IPS DF 6.9 (cell line): Measurements from ENCODE around the gene ITK.

ENCODE experiments used
- DNase-seq: peaks from one replicate; pipeline ENCODE4 v3.0.0-alpha.2; 2013; ENCODE audit warnings: low read depth, low spot score
- H3K27ac ChIP-seq: one replicate; pipeline ENCODE4 v1.5.1; 2013; ENCODE audit warnings: low read length, control low read depth
- H3K27me3 ChIP-seq: 2 replicates; pipeline ENCODE4 v1.6.1; 2013; ENCODE audit warnings: mild to moderate bottlenecking, low read length; ENCODE audit not compliant: control insufficient read depth, insufficient read depth
- H3K36me3 ChIP-seq: 2 replicates; pipeline ENCODE4 v1.6.1; 2013; ENCODE audit warnings: low read length; ENCODE audit not compliant: control insufficient read depth, insufficient read depth
- H3K4me1 ChIP-seq: 2 replicates; pipeline ENCODE4 v1.6.1; 2013; ENCODE audit warnings: low read length; ENCODE audit not compliant: control insufficient read depth, insufficient read depth
- H3K4me3 ChIP-seq: 2 replicates; pipeline ENCODE4 v1.5.1; 2013; ENCODE audit warnings: mild to moderate bottlenecking, low read length
- H3K9me3 ChIP-seq: 2 replicates; pipeline ENCODE4 v1.6.1; 2013; ENCODE audit warnings: low read length, inconsistent platforms; ENCODE audit not compliant: control insufficient read depth, insufficient read depth
- WGBS: extraction: QIAGEN DNeasy Blood & Tissue Kit; methylation state at CpG from one replicate; pipeline ENCODE4 v1.1.7; 2013; ENCODE audit warnings: mixed read lengths, missing lambda C conversion rate; ENCODE audit not compliant: insufficient read length, insufficient coverage; 5-methylcytosine and 5-hydroxymethylcytosine counted together

The ITK gene

GRCh38 chr5:157157293-157157891 lies 23.2 kb upstream of the ITK start:
- no CpG with 5 or more reads among the region's 1 CpG for WGBS
- H3K9me3 ChIP-seq = no peaks in the 10 kb centered on the region
- no peak overlapping the region for H3K27ac ChIP-seq
- H3K27me3 ChIP-seq = no peaks in the 10 kb centered on the region
- no peak overlapping the region for H3K4me3 ChIP-seq
- H3K4me1 ChIP-seq = no peaks in the 10 kb centered on the region
- no peaks in the 10 kb centered on the region for H3K36me3 ChIP-seq
- no peak for DNase-seq

DNA sequence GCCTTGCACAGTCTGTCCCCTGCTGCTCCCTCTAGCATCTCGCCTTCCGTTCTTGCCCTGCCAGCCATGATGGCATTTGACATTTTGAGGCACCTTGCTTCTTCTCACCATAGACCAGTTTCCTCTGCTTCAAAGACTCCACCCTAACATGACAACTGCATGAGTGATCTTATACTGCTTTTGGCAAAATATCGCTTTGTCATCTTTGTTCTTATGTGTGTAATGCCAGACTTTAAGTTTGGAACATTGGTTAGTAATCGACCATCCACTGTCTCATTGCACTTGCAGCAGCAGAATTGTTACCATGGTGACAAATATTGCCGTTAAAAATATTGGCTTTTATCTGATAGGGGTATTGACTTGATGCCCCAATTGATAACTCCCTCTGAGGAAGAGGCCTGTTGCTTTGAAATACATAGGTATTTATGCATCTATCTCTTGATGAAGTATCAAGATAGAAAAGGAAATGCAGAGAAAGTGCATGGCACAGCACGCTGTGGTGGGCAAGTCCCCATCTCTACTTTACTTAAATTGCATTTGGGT lies 21.4 kb upstream of the ITK start:
- Histone ChIP-seq H3K4me3 (no peak overlapping the region), H3K4me1 (no peaks in the 10 kb centered on the region), H3K27ac (no peak overlapping the region), H3K9me3 (no peaks in the 10 kb centered on the region), H3K27me3 (no peaks in the 10 kb centered on the region), H3K36me3 (no peaks in the 10 kb centered on the region)
- no CpG with 5 or more reads among the region's 6 CpGs for WGBS
- DNase-seq = no peak

GRCh38 chr5:157160001-157160400 lies 20.6 kb upstream of the ITK start:
- no peaks in the 10 kb centered on the region for H3K9me3 ChIP-seq
- WGBS = no CpG with 5 or more reads among the region's 4 CpGs
- H3K36me3 ChIP-seq = no peaks in the 10 kb centered on the region
- H3K4me3 ChIP-seq = no peak overlapping the region
- no peaks in the 10 kb centered on the region for H3K4me1 ChIP-seq
- H3K27me3 ChIP-seq = no peaks in the 10 kb centered on the region
- no peak overlapping the region for H3K27ac ChIP-seq
- no peak for DNase-seq

DNA sequence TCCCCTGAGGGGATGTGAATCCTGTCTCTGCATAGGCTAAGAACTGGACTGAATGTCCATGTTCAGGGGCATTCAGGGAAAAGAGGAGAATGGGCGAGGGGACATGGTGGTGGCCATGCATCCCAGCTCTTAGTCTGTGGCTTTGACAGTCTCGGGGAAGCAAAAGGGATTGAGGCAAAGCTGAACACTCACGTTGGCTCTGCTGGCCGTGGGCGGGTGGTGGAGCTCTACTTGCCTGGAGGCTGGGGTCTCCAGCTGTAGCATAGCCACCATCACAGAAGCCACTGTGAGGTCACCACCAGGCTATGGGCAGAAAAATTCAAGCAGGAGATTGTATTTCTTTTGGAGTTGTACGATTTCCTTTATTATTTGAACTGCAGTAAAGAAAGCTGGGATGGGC lies 18.6 kb upstream of the ITK start:
- Histone ChIP-seq H3K4me1 (no peaks in the 10 kb centered on the region), H3K9me3 (no peaks in the 10 kb centered on the region), H3K27ac (no peak overlapping the region), H3K36me3 (no peaks in the 10 kb centered on the region), H3K27me3 (no peaks in the 10 kb centered on the region), H3K4me3 (no peak overlapping the region)
- WGBS = no CpG with 5 or more reads among the region's 6 CpGs
- no peak for DNase-seq

DNA sequence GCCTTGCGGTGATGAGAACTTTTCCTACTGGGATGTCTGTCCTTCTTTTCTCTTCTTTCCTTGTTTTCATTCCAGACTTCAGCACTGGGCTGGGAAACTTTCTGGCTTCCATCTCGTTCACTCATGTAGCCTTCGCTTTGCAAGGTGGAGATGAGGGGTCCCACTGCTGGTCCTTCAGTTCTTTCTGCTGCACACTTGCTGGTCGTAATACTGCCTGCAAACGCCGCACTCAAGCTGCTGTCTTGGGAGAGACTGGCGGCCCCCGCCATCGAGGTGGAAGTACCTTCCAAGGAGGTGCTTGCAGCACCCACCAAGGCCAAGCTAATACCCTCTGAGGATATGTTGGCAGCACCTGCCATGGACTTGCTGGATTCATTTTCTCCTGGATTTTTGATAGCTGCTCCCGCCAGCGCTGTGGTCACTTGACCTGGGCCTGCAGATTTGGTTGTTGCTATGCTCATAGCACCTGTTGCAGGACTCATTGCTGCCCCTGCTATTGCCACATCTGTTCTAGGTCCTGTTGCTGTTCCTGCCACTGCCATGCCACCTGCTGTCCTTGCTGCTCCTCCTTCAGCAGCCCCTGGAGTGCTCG lies 17.6 kb upstream of the ITK start:
- Histone ChIP-seq H3K4me3 (no peak overlapping the region), H3K9me3 (no peaks in the 10 kb centered on the region), H3K36me3 (no peaks in the 10 kb centered on the region), H3K27me3 (no peaks in the 10 kb centered on the region), H3K4me1 (no peaks in the 10 kb centered on the region), H3K27ac (no peak overlapping the region)
- no peak for DNase-seq
- WGBS = no CpG with 5 or more reads among the region's 12 CpGs

DNA sequence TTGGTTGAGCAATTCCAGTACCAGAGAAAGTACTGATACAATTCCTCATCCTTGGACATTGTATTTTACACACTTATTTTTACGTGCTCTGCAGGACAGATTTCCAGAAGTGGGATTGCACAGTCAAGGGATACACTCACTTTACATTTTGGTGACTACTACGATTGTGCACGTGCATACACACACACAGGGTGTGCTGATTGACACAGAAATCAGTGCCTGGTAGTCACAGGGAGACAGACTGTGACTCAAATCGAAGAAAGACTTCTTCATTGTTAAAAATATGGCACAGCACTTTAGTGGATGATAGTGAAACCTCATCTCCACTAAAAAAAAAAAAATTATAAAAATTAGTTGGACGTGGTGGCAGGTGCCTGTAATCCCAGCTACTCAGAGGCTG lies 16.1 kb upstream of the ITK start:
- Histone ChIP-seq H3K36me3 (no peaks in the 10 kb centered on the region), H3K27me3 (no peaks in the 10 kb centered on the region), H3K27ac (no peak overlapping the region), H3K9me3 (no peaks in the 10 kb centered on the region), H3K4me1 (no peaks in the 10 kb centered on the region), H3K4me3 (no peak overlapping the region)
- DNase-seq = no peak
- no CpG with 5 or more reads among the region's 5 CpGs for WGBS

DNA sequence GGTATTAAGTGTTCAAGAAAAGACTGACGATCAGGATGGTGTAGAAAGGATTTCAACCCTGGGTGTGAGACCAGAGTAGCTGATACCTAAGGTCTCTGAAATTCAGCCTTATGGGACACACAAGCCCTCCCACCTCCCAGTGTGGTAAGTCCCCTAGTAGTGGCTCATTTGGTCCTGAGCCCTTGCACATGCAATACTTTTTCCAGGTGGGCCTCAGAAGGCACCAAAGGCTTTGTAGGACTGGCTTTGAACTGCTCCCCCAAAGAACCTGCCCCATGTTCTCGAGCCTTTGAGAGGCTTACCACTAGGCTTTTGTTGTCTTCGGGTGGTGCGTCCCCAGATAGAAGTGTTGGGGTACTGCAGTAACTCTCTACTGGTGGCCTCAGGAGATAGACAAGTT lies 15.4 kb upstream of the ITK start:
- H3K36me3 ChIP-seq = no peaks in the 10 kb centered on the region
- H3K4me3 ChIP-seq = no peak overlapping the region
- no peaks in the 10 kb centered on the region for H3K4me1 ChIP-seq
- no peak overlapping the region for H3K27ac ChIP-seq
- no CpG with 5 or more reads among the region's 4 CpGs for WGBS
- DNase-seq = no peak
- no peaks in the 10 kb centered on the region for H3K9me3 ChIP-seq
- no peaks in the 10 kb centered on the region for H3K27me3 ChIP-seq

DNA sequence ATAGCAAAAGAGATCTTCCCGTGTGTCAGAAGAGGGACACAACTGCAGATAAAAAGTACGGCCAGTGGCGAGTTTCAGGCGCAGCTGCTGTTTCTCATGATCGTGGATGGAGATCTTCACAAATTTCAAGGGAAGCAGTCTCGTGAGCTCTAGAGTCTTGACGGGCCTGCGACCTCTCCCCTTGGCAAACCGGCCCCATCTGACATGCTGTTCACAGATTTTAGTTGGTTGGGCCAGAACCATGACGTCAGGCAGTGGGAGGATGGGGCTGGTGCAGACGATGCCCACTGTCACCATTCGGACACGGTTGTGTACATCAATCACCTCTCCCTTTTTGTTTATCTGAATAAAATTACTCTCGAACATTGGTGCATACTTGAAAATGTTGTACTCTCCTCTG lies 15.0 kb upstream of the ITK start:
- DNase-seq = no peak
- Histone ChIP-seq H3K4me3 (no peak overlapping the region), H3K27ac (no peak overlapping the region), H3K27me3 (no peaks in the 10 kb centered on the region), H3K36me3 (no peaks in the 10 kb centered on the region), H3K9me3 (no peaks in the 10 kb centered on the region), H3K4me1 (no peaks in the 10 kb centered on the region)
- no CpG with 5 or more reads among the region's 14 CpGs for WGBS

- H3K4me3 ChIP-seq = no peak within 1 kb of the TSS
- no peak for DNase-seq
These were observed 14.1 kb upstream of the ITK start, which contains the start of gene GARIN3 for GRCh38 chr5:157166214-157167213. TSS of gene GARIN3 (minus strand) at chr5:157166264. CDS start at chr5:157166168, 96 bp downstream.

GRCh38 chr5:157167214-157167621 lies 13.4 kb upstream of the ITK start:
- no peak for DNase-seq
- Histone ChIP-seq H3K9me3 (peaks cover 2% of the 10 kb centered on the region; the same call in 1 of the 2 replicates), H3K27me3 (no peaks in the 10 kb centered on the region), H3K4me1 (no peaks in the 10 kb centered on the region), H3K4me3 (no peak overlapping the region), H3K36me3 (no peaks in the 10 kb centered on the region), H3K27ac (no peak overlapping the region)
- WGBS = no CpG with 5 or more reads among the region's 4 CpGs

More at GRCh38 chr5:157166214-157167213, 14.1 kb upstream of the ITK start, which contains the start of gene GARIN3:
- Histone ChIP-seq H3K27ac (no peak within 1 kb of the TSS), H3K4me1 (no peaks in the 10 kb centered on the region), H3K36me3 (no peaks in the 10 kb centered on the region), H3K27me3 (no peaks in the 10 kb centered on the region), H3K9me3 (peaks cover 2% of the 10 kb centered on the region; the same call in 1 of the 2 replicates)
- no CpG with 5 or more reads among the region's 7 CpGs for WGBS
